ENCODE results near the gene TOX2.

The TOX2 gene

GRCh38 chr20:44019638-44020335, 105.1 kb downstream of the TOX2 start:
- Histone ChIP-seq H3K79me2 (no peaks in the 10 kb centered on the region), H3K9ac (no peak overlapping the region), H3K27me3 (ENCODE audit: control insufficient read depth, insufficient read depth, low read length) (no peaks in the 10 kb centered on the region), H3K36me3 (ENCODE audit: control insufficient read depth, insufficient read depth, low read length) (no peaks in the 10 kb centered on the region), H3K4me2 (ENCODE audit: low read length) (no peak overlapping the region), H3K4me3 (ENCODE audit: low read depth, low read length) (no peak overlapping the region), H3K9me3 (ENCODE audit: control insufficient read depth, low read length) (no peaks in the 10 kb centered on the region), H3K4me1 (no peaks in the 10 kb centered on the region), H2AFZ (no peak overlapping the region), H3K27ac (no peak overlapping the region)
- TF ChIP-seq CTCF (IDR thresholded peaks at IDR 0.05) = no peak

GRCh38 chr20:44020406-44021148, 105.9 kb downstream of the TOX2 start:
- no peak overlapping the region for H3K4me2 ChIP-seq (ENCODE audit: low read length)
- no peaks in the 10 kb centered on the region for H3K27me3 ChIP-seq (ENCODE audit: control insufficient read depth, insufficient read depth, low read length)
- H3K9me3 ChIP-seq (ENCODE audit: control insufficient read depth, low read length) = no peaks in the 10 kb centered on the region
- no peak overlapping the region for H2AFZ ChIP-seq
- no peak overlapping the region for H3K9ac ChIP-seq
- TF ChIP-seq CTCF (IDR thresholded peaks at IDR 0.05) = no peak
- no peak overlapping the region for H3K27ac ChIP-seq
- H3K4me1 ChIP-seq = no peaks in the 10 kb centered on the region
- no peaks in the 10 kb centered on the region for H3K79me2 ChIP-seq
- H3K36me3 ChIP-seq (ENCODE audit: control insufficient read depth, insufficient read depth, low read length) = no peaks in the 10 kb centered on the region
- H3K4me3 ChIP-seq (ENCODE audit: low read depth, low read length) = no peak overlapping the region

- TF ChIP-seq CTCF (IDR thresholded peaks at IDR 0.05) = no peak
- Histone ChIP-seq H3K9ac (no peak overlapping the region), H3K9me3 (ENCODE audit: control insufficient read depth, low read length) (no peaks in the 10 kb centered on the region), H3K4me2 (ENCODE audit: low read length) (no peak overlapping the region), H3K36me3 (ENCODE audit: control insufficient read depth, insufficient read depth, low read length) (no peaks in the 10 kb centered on the region), H3K4me3 (ENCODE audit: low read depth, low read length) (no peak overlapping the region), H3K4me1 (no peaks in the 10 kb centered on the region), H3K79me2 (no peaks in the 10 kb centered on the region), H2AFZ (no peak overlapping the region), H3K27ac (no peak overlapping the region), H3K27me3 (ENCODE audit: control insufficient read depth, insufficient read depth, low read length) (no peaks in the 10 kb centered on the region)
Measured at GRCh38 chr20:44021186-44021585, 106.5 kb downstream of the TOX2 start.

- H3K27me3 ChIP-seq (ENCODE audit: control insufficient read depth, insufficient read depth, low read length) = no peaks in the 10 kb centered on the region
- no peaks in the 10 kb centered on the region for H3K36me3 ChIP-seq (ENCODE audit: control insufficient read depth, insufficient read depth, low read length)
- no peak overlapping the region for H2AFZ ChIP-seq
- no peaks in the 10 kb centered on the region for H3K4me1 ChIP-seq
- no peak overlapping the region for H3K27ac ChIP-seq
- H3K79me2 ChIP-seq = no peaks in the 10 kb centered on the region
- no peaks in the 10 kb centered on the region for H3K9me3 ChIP-seq (ENCODE audit: control insufficient read depth, low read length)
- H3K9ac ChIP-seq = no peak overlapping the region
- H3K4me2 ChIP-seq (ENCODE audit: low read length) = no peak overlapping the region
- H3K4me3 ChIP-seq (ENCODE audit: low read depth, low read length) = no peak overlapping the region
- no peak for TF ChIP-seq CTCF (IDR thresholded peaks at IDR 0.05)
Measured at GRCh38 chr20:44021900-44022299, 107.2 kb downstream of the TOX2 start.

Data from parathyroid adenoma (tissue), 2 donors.